ENCODE results near the gene ARSB. TPM values are rescaled to one million over a fixed set of nuclear protein-coding genes. Genes with fewer than 3 reads are reported as not detected.

The ARSB gene
- total and polyA plus RNA-seq, 10 of the 15 experiments (the other 5 are each of a cell fraction or from before 2014, with no cell fraction given) = 1.2 to 8.2 (median 6.1) TPM

- TF ChIP-seq, protein P1, sequence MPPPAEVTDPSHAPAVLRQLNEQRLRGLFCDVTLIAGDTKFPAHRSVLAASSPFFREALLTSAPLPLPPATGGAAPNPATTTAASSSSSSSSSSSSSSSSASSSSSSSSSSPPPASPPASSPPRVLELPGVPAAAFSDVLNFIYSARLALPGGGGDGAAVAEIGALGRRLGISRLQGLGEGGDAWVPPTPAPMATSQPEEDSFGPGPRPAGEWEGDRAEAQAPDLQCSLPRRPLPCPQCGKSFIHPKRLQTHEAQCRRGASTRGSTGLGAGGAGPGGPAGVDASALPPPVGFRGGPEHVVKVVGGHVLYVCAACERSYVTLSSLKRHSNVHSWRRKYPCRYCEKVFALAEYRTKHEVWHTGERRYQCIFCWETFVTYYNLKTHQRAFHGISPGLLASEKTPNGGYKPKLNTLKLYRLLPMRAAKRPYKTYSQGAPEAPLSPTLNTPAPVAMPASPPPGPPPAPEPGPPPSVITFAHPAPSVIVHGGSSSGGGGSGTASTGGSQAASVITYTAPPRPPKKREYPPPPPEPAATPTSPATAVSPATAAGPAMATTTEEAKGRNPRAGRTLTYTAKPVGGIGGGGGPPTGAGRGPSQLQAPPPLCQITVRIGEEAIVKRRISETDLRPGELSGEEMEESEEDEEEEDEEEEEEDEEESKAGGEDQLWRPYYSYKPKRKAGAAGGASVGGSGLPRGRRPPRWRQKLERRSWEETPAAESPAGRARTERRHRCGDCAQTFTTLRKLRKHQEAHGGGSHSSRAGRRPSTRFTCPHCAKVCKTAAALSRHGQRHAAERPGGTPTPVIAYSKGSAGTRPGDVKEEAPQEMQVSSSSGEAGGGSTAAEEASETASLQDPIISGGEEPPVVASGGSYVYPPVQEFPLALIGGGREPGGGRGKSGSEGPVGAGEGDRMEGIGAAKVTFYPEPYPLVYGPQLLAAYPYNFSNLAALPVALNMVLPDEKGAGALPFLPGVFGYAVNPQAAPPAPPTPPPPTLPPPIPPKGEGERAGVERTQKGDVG (CRISPR knock-in tag; IDR thresholded peaks at IDR 0.05) = no peak
- no peak for TF ChIP-seq CHD2 (IDR thresholded peaks at IDR 0.05; ENCODE audit: borderline replicate concordance, low read depth, low read length)
- TF ChIP-seq BHLHE40 (IDR thresholded peaks at IDR 0.05; ENCODE audit: borderline replicate concordance in 1 of 2, low read depth in 2 of 2, low read length in 1 of 2) = no peak
- no peak for TF ChIP-seq POLR2AphosphoS5 (IDR thresholded peaks at IDR 0.05; ENCODE audit: low read length)
Observed at GRCh38 chr5:78975035-78975434, 10.1 kb downstream of the ARSB start (continued).

DNA sequence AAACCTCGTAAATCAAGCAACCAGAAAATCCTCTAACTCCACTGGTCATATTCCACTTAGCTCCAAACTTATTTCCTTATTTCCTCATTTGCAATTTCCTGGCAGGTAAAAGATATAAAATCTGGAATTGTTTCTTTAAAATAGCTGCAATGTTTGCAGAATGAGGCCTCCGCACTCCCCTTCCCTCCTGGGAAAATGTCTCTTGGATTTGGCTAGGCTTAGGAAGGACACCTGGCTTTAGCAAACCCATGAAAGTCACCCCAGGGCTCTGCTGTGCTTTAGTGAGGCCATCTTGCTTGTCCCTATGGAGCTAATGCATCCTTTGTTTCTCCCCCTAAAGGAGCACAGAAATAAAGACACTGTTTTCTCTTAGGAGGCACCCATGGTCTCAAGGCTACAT lies 10.5 kb downstream of the ARSB start:
- Histone ChIP-seq H3K27ac (ENCODE audit: control insufficient read depth, insufficient read depth) (no peak overlapping the region), H2AFZ (ENCODE audit: control insufficient read depth, low read depth, low read length) (no peak overlapping the region), H3K36me3 (ENCODE audit: control insufficient read depth in 2 of 2, insufficient read depth in 2 of 2, low read length in 1 of 2) (no peaks in the 10 kb centered on the region), H3K4me1 (ENCODE audit: control insufficient read depth, insufficient read depth, low read length) (peaks cover 9% of the 10 kb centered on the region), H3K79me2 (ENCODE audit: control insufficient read depth, insufficient read depth, low read length) (no peaks in the 10 kb centered on the region), H4K20me1 (ENCODE audit: control insufficient read depth, insufficient read depth) (no peaks in the 10 kb centered on the region), H3K4me3 (no peak overlapping the region), H3K27me3 (replicated peaks in 1 of 2; ENCODE audit: control insufficient read depth in 2 of 2, insufficient read depth in 2 of 2, low read length in 1 of 2) (no peaks in the 10 kb centered on the region), H3K4me2 (ENCODE audit: control insufficient read depth, insufficient read depth) (no peak overlapping the region), H3K9me3 (replicated peaks; ENCODE audit: control insufficient read depth, insufficient read depth, low read length) (no peaks in the 10 kb centered on the region; the same call in 2 of the 3 replicates), H3K9ac (ENCODE audit: control insufficient read depth, insufficient read depth, low read length) (no peak overlapping the region)
- in situ Hi-C loops (cut with MboI) = no loop called here
- RAD21 ChIA-PET (ENCODE audit: unreplicated experiment) = interaction anchor here (1.3 to 1.7 kb wide), 2 partner anchors 8 to 75 kb away, joined by 3 to 7 read pairs; no protein-coding TSS in a partner anchor
- no peak for FAIRE-seq
- intact Hi-C loops (cut with micrococcal nuclease; ENCODE audit: unreplicated experiment) = loop anchor here (10.0 kb wide), 1 partner anchor 330 kb away; the partner anchor contains the start of gene LHFPL2
- SMC1A ChIA-PET (ENCODE audit: uncharacterized antibody, unreplicated experiment) = interaction anchor here (1.1 to 4.0 kb wide), 3 partner anchors 9 to 74 kb away, joined by 5 to 16 read pairs (median 5); no protein-coding TSS in a partner anchor
- DNase-seq (ENCODE audit: low read depth, low spot score) = no peak
- ATAC-seq = no peak
- POLR2A ChIA-PET = no interaction called here
- CTCF ChIA-PET = interaction anchor here (0.8 to 5.4 kb wide), 5 partner anchors 9 to 75 kb away, joined by 4 to 27 read pairs (median 9); no protein-coding TSS in a partner anchor
- BruUV-seq (replicated peaks) = no TSS peak
- WGBS (ENCODE audit: insufficient coverage, insufficient replicate concordance, low lambda C conversion rate, missing lambda C conversion rate) = 96% methylated on average over 2 of the region's 2 CpGs
- TF ChIP-seq ZSCAN29 (IDR thresholded peaks at IDR 0.05) = no peak
- no peak for TF ChIP-seq WRNIP1 (IDR thresholded peaks at IDR 0.05; ENCODE audit: borderline replicate concordance, low read depth, low read length)
- no peak for TF ChIP-seq NFIC (IDR thresholded peaks at IDR 0.05; ENCODE audit: low read depth, low read length)
- no peak for TF ChIP-seq JUND (IDR thresholded peaks at IDR 0.05; ENCODE audit: low read depth, low read length)
- TF ChIP-seq NBN (IDR thresholded peaks at IDR 0.05) = no peak
- TF ChIP-seq BCL3 (IDR thresholded peaks at IDR 0.05; ENCODE audit: borderline replicate concordance, insufficient read depth, low read depth, low read length, poor library complexity, severe bottlenecking) = no peak
- TF ChIP-seq, protein P2, sequence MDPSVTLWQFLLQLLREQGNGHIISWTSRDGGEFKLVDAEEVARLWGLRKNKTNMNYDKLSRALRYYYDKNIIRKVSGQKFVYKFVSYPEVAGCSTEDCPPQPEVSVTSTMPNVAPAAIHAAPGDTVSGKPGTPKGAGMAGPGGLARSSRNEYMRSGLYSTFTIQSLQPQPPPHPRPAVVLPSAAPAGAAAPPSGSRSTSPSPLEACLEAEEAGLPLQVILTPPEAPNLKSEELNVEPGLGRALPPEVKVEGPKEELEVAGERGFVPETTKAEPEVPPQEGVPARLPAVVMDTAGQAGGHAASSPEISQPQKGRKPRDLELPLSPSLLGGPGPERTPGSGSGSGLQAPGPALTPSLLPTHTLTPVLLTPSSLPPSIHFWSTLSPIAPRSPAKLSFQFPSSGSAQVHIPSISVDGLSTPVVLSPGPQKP (IDR thresholded peaks at IDR 0.05; ENCODE audit: low read depth, low read length) = no peak
- no peak for TF ChIP-seq MTA2 (IDR thresholded peaks at IDR 0.05; ENCODE audit: low read depth)
- no peak for TF ChIP-seq ATF7 (IDR thresholded peaks at IDR 0.05; ENCODE audit: low read depth)
- no peak for TF ChIP-seq CHD4 (IDR thresholded peaks at IDR 0.05)
- TF ChIP-seq ESRRA (IDR thresholded peaks at IDR 0.05; ENCODE audit: low read length) = no peak
- TF ChIP-seq RCOR1 (conservative IDR thresholded peaks at IDR 0.05; ENCODE audit: low read depth, low read length) = no peak
- TF ChIP-seq KAT2A (conservative IDR thresholded peaks at IDR 0.05; ENCODE audit: control insufficient read depth, low read depth, low read length) = no peak
- no peak for TF ChIP-seq SIN3A (IDR thresholded peaks at IDR 0.05; ENCODE audit: low read depth, low read length)
- TF ChIP-seq SUPT20H (IDR thresholded peaks at IDR 0.05; ENCODE audit: borderline replicate concordance, control insufficient read depth, low read depth, low read length) = no peak

Data from GM12878 (cell line).